Subcutaneous adipose tissue (tissue), 4 donors: ENCODE data around the gene SNW1. TPM values are rescaled to one million over a fixed set of nuclear protein-coding genes. Genes with fewer than 3 reads are reported as not detected.

Source experiments
- total RNA-seq, 4 donors: library from RNA; depleted of rRNA; stranded (reverse); fragments of >200 nt; gene quantifications; one replicate each; pipeline ENCODE4 v1.1.0, GENCODE V29; 2016
- TF ChIP-seq, protein P1 (sequence below): fragments of 450-650 bp; IDR thresholded peaks from one replicate; pipeline ENCODE4 v1.5.1; 2016; ENCODE audit warnings: low read depth, mild to moderate bottlenecking, control low read depth, antibody characterized with exemption, moderate library complexity

The SNW1 gene
- total RNA-seq, 4 donors from 2014 or later = 42.5 to 53.3 (median 50.1) TPM

DNA sequence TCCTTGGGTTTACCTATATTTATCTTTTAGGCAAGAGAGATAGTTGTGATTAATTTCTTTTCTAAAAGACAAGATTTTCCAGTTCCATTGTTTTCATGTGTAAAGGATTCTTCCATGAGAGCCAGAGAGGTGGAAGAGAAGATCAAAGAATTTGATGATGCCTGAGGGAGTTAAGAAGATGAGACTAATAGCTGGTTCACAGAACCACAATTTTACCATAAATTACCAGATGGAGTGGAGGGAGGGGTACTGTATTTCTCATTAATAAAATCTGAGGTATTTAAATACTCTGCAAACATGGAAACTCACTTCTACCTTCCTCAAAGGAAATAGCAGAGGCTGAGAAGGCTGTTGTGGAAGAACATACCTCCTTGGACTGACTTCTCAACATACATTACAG lies 87.8 kb downstream of the SNW1 start:
- TF ChIP-seq, protein P1, sequence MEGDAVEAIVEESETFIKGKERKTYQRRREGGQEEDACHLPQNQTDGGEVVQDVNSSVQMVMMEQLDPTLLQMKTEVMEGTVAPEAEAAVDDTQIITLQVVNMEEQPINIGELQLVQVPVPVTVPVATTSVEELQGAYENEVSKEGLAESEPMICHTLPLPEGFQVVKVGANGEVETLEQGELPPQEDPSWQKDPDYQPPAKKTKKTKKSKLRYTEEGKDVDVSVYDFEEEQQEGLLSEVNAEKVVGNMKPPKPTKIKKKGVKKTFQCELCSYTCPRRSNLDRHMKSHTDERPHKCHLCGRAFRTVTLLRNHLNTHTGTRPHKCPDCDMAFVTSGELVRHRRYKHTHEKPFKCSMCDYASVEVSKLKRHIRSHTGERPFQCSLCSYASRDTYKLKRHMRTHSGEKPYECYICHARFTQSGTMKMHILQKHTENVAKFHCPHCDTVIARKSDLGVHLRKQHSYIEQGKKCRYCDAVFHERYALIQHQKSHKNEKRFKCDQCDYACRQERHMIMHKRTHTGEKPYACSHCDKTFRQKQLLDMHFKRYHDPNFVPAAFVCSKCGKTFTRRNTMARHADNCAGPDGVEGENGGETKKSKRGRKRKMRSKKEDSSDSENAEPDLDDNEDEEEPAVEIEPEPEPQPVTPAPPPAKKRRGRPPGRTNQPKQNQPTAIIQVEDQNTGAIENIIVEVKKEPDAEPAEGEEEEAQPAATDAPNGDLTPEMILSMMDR = no peak

Other genes with a start within 250 kb of the SNW1 start
- gene SPTLC2, start 144.5 kb downstream of the SNW1 start, total RNA-seq = 10 to 100 TPM; 48.1 to 61.8 (median 56.3) TPM
- gene ALKBH1, start 53.1 kb downstream of the SNW1 start, total RNA-seq = 10 to 100 TPM in 3 of 4 donors, 1 to 10 TPM in 1; 7.5 to 14.0 (median 11.4) TPM
- 100 to 1,000 TPM; 137 to 337 (median 191) TPM for gene SLIRP, start 53.1 kb downstream of the SNW1 start, total RNA-seq
- gene ADCK1, start 39.0 kb upstream of the SNW1 start, total RNA-seq = 1 to 10 TPM; 3.6 to 7.9 (median 6.1) TPM